ENCODE results near the gene PRDM16.

PRDM16 gene

GRCh38 chr1:3326516-3327388, 257.7 kb downstream of the PRDM16 start:
- Mint-ChIP-seq H3K27me3 (peaks cover 24 to 41% of the 10 kb centered on the region in 2 donors), H3K4me3 (no peak overlapping the region), H3K9me3 (no peaks in the 10 kb centered on the region), H3K4me1 (no peaks in the 10 kb centered on the region), H3K36me3 (no peaks in the 10 kb centered on the region), H3K27ac (no peak overlapping the region)
- DNase-seq: no peak
- no peak for ATAC-seq (replicated peaks)

GRCh38 chr1:3327389-3327702, 258.3 kb downstream of the PRDM16 start:
- H3K27me3 Mint-ChIP-seq: peaks cover 24 to 41% of the 10 kb centered on the region in 2 donors
- H3K4me3 Mint-ChIP-seq: no peak overlapping the region
- no peak overlapping the region for H3K27ac Mint-ChIP-seq
- no peaks in the 10 kb centered on the region for H3K9me3 Mint-ChIP-seq
- H3K4me1 Mint-ChIP-seq: no peaks in the 10 kb centered on the region
- ATAC-seq (replicated peaks): no peak
- no peaks in the 10 kb centered on the region for H3K36me3 Mint-ChIP-seq
- no peak for DNase-seq

- H3K36me3 Mint-ChIP-seq: no peaks in the 10 kb centered on the region
- DNase-seq: no peak
- H3K27ac Mint-ChIP-seq: no peak overlapping the region
- peak; percentile 39 to 61 for ATAC-seq (replicated peaks)
- peaks cover 27 to 36% of the 10 kb centered on the region in 2 donors for H3K27me3 Mint-ChIP-seq
- H3K4me1 Mint-ChIP-seq: no peaks in the 10 kb centered on the region
- no peaks in the 10 kb centered on the region for H3K9me3 Mint-ChIP-seq
- H3K4me3 Mint-ChIP-seq: no peak overlapping the region
Observed at GRCh38 chr1:3327936-3328590, 259.1 kb downstream of the PRDM16 start.

- DNase-seq: no peak
- Mint-ChIP-seq H3K4me3 (no peak overlapping the region), H3K9me3 (no peaks in the 10 kb centered on the region), H3K36me3 (no peaks in the 10 kb centered on the region), H3K27me3 (peaks cover 19 to 21% of the 10 kb centered on the region in 2 donors), H3K27ac (no peak overlapping the region), H3K4me1 (no peaks in the 10 kb centered on the region)
- no peak for ATAC-seq (replicated peaks)
Observed at GRCh38 chr1:3329640-3330281, 260.8 kb downstream of the PRDM16 start.

- DNase-seq (no peak), ATAC-seq (replicated peaks) (no peak)
- no peak overlapping the region for H3K27ac Mint-ChIP-seq
- no peak overlapping the region for H3K4me3 Mint-ChIP-seq
- H3K4me1 Mint-ChIP-seq: no peaks in the 10 kb centered on the region
- H3K27me3 Mint-ChIP-seq: peaks cover 13 to 17% of the 10 kb centered on the region in 2 donors
- H3K36me3 Mint-ChIP-seq: no peaks in the 10 kb centered on the region
- H3K9me3 Mint-ChIP-seq: no peaks in the 10 kb centered on the region
Observed at GRCh38 chr1:3330771-3331245, 261.8 kb downstream of the PRDM16 start.

- Mint-ChIP-seq H3K4me1 (no peaks in the 10 kb centered on the region), H3K27ac (no peak overlapping the region), H3K9me3 (no peaks in the 10 kb centered on the region), H3K36me3 (no peaks in the 10 kb centered on the region), H3K4me3 (no peak overlapping the region), H3K27me3 (peaks cover 6 to 10% of the 10 kb centered on the region in 2 donors)
- ATAC-seq (replicated peaks) (no peak), DNase-seq (no peak)
Observed at GRCh38 chr1:3331564-3331963, 262.6 kb downstream of the PRDM16 start.

GRCh38 chr1:3332043-3332442, 263.0 kb downstream of the PRDM16 start:
- DNase-seq (no peak), ATAC-seq (replicated peaks) (no peak)
- Mint-ChIP-seq H3K36me3 (no peaks in the 10 kb centered on the region), H3K27ac (no peak overlapping the region), H3K4me3 (no peak overlapping the region), H3K9me3 (no peaks in the 10 kb centered on the region), H3K4me1 (no peaks in the 10 kb centered on the region), H3K27me3 (peaks cover under 1 to 6% of the 10 kb centered on the region in 2 donors)

GRCh38 chr1:3332662-3333061, 263.7 kb downstream of the PRDM16 start:
- no peaks in the 10 kb centered on the region for H3K9me3 Mint-ChIP-seq
- no peaks in the 10 kb centered on the region for H3K4me1 Mint-ChIP-seq
- DNase-seq (no peak), ATAC-seq (replicated peaks) (no peak)
- H3K4me3 Mint-ChIP-seq: no peak overlapping the region
- peaks cover 0 to 6% of the 10 kb centered on the region in 2 donors for H3K27me3 Mint-ChIP-seq
- H3K36me3 Mint-ChIP-seq: no peaks in the 10 kb centered on the region
- H3K27ac Mint-ChIP-seq: no peak overlapping the region

- H3K4me3 Mint-ChIP-seq: no peak overlapping the region
- DNase-seq (no peak), ATAC-seq (replicated peaks) (no peak)
- H3K27ac Mint-ChIP-seq: no peak overlapping the region
- H3K9me3 Mint-ChIP-seq: no peaks in the 10 kb centered on the region
- no peaks in the 10 kb centered on the region for H3K36me3 Mint-ChIP-seq
- no peaks in the 10 kb centered on the region for H3K4me1 Mint-ChIP-seq
- H3K27me3 Mint-ChIP-seq: peaks cover 0 to 6% of the 10 kb centered on the region in 2 donors
Observed at GRCh38 chr1:3333903-3334302, 264.9 kb downstream of the PRDM16 start.

- Mint-ChIP-seq H3K9me3 (no peaks in the 10 kb centered on the region), H3K4me1 (no peaks in the 10 kb centered on the region), H3K27me3 (peaks cover 0 to 6% of the 10 kb centered on the region in 2 donors), H3K36me3 (no peaks in the 10 kb centered on the region), H3K27ac (no peak overlapping the region), H3K4me3 (no peak overlapping the region)
- ATAC-seq (replicated peaks) (no peak), DNase-seq (no peak)
Observed at GRCh38 chr1:3334366-3334765, 265.4 kb downstream of the PRDM16 start.

GRCh38 chr1:3335754-3336640, 267.0 kb downstream of the PRDM16 start:
- H3K36me3 Mint-ChIP-seq: no peaks in the 10 kb centered on the region
- no peaks in the 10 kb centered on the region for H3K4me1 Mint-ChIP-seq
- no peak for DNase-seq
- H3K27ac Mint-ChIP-seq: no peak overlapping the region
- H3K27me3 Mint-ChIP-seq: peaks cover 0 to 6% of the 10 kb centered on the region in 2 donors
- no peak overlapping the region for H3K4me3 Mint-ChIP-seq
- no peaks in the 10 kb centered on the region for H3K9me3 Mint-ChIP-seq
- no peak for ATAC-seq (replicated peaks)

GRCh38 chr1:3336641-3337630, 267.9 kb downstream of the PRDM16 start:
- Mint-ChIP-seq H3K36me3 (no peaks in the 10 kb centered on the region), H3K4me1 (no peaks in the 10 kb centered on the region), H3K9me3 (no peaks in the 10 kb centered on the region), H3K27me3 (peaks cover 0 to 6% of the 10 kb centered on the region in 2 donors), H3K27ac (no peak overlapping the region), H3K4me3 (no peak overlapping the region)
- no peak for ATAC-seq (replicated peaks)
- no peak for DNase-seq

Data from stimulated activated naive B cell treated with anti-CD40 and anti-IgM and Interleukin-4, amounts not matched to agents 10 μg/mL and 1 μg/mL and 100 μg/mL, for 72 hours (primary cell).